B cell (primary cell): ENCODE data around the gene NCBP2.

Experiments used
- EZH2 ChIP-seq: IDR thresholded peaks from 2 replicates; pipeline ENCODE4 v1.6.1; 2012; ENCODE audit warnings: borderline replicate concordance, low read depth, mild to moderate bottlenecking, moderate library complexity, low read length; ENCODE audit not compliant: insufficient read depth, poor library complexity, severe bottlenecking
- TF ChIP-seq, protein P1 (sequence below): fragments of 200-600 bp; IDR thresholded peaks from one replicate; pipeline ENCODE4 v1.8.0; 2022; ENCODE audit warnings: antibody characterized with exemption, mild to moderate bottlenecking

DNA sequence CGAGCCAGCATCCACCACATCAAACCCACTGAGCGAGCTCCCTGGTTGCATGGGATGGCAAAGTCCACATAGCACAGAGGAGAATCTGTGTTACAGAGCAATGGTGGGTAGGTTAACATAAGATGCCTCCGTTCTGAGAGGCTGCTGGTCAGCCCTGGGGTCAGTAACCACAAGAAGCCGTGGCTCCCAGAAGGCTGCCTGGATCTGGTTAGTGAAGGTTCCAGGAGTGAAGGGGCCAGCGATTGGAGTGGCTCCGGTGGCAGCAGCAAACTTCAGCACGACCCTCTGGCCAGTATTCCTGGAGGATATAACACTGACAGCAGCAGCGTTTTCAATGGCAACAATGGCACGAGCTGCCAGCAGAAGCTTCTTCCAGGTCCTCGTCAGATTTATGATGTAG is 44.7 kb upstream of the NCBP2 start:
- TF ChIP-seq, protein P1, sequence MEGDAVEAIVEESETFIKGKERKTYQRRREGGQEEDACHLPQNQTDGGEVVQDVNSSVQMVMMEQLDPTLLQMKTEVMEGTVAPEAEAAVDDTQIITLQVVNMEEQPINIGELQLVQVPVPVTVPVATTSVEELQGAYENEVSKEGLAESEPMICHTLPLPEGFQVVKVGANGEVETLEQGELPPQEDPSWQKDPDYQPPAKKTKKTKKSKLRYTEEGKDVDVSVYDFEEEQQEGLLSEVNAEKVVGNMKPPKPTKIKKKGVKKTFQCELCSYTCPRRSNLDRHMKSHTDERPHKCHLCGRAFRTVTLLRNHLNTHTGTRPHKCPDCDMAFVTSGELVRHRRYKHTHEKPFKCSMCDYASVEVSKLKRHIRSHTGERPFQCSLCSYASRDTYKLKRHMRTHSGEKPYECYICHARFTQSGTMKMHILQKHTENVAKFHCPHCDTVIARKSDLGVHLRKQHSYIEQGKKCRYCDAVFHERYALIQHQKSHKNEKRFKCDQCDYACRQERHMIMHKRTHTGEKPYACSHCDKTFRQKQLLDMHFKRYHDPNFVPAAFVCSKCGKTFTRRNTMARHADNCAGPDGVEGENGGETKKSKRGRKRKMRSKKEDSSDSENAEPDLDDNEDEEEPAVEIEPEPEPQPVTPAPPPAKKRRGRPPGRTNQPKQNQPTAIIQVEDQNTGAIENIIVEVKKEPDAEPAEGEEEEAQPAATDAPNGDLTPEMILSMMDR, result no peak
- no peak for TF ChIP-seq EZH2
